ENCODE measurements around the gene TP53I13. TPM values are rescaled to one million over a fixed set of nuclear protein-coding genes. Genes with fewer than 3 reads are reported as not detected.

The TP53I13 gene
- total RNA-seq, 1 experiment from 2014 or later, result 33.3 TPM

DNA sequence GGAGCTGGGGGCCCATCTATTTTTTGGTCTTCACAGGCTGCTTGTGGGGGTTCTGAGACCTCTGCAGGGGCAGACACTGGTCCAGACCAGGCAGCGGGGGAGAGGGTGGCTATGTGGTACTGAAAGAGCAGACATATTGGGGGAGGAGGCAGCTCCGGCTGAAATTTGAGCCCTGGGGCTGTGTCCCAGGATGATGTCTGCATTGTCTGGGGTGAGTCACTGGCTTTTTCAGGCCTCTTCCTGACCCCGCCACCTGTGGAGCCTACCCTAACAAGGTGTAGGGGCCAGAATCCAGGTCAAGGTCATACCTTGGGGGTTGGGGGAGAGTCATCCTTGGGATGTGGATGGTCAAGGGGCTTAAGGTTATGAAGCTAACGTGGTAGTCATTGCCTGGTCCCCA, 51.8 kb downstream of the TP53I13 start:
- Histone ChIP-seq H3K4me2 (ENCODE audit: low read length) (peak overlapping the region; percentile 97), H3K4me3 (replicated peaks in 1 of 2; ENCODE audit: low read depth in 1 of 2, low read length in 2 of 2) (peak overlapping the region; percentile 6 to 12; a peak in 1 of 4 replicates), H3K9me2 (ENCODE audit: insufficient read depth) (no peaks in the 10 kb centered on the region), H4K20me1 (ENCODE audit: insufficient read depth) (no peaks in the 10 kb centered on the region), H3K9me3 (ENCODE audit: control insufficient read depth in 1 of 2, insufficient read depth in 1 of 2, low read depth in 1 of 2, low read length in 2 of 2) (no peaks in the 10 kb centered on the region), H3K27ac (ENCODE audit: low read depth, low read length) (peak overlapping the region; percentile 37; the same call in 1 of the 2 replicates), H3K9ac (ENCODE audit: low read length) (peak overlapping the region; percentile 14; the same call in 1 of the 2 replicates), H2AFZ (ENCODE audit: low read depth, low read length, poor library complexity, severe bottlenecking) (no peak overlapping the region), H3K36me3 (ENCODE audit: control insufficient read depth in 1 of 2, insufficient read depth in 2 of 2, low read length in 2 of 2) (no peaks in the 10 kb centered on the region), H3K79me2 (ENCODE audit: insufficient read depth, low read length) (no peaks in the 10 kb centered on the region), H3K27me3 (ENCODE audit: insufficient read depth, low read length) (no peaks in the 10 kb centered on the region), H3K4me1 (ENCODE audit: control insufficient read depth in 1 of 2, insufficient read depth in 2 of 2, low read length in 2 of 2) (peaks cover 54 to 92% of the 10 kb centered on the region in 2 experiments)
- ATAC-seq (peak; percentile 16; the same call in 1 of the 2 replicates), DNase-seq (ENCODE audit: low read depth, low spot score) (peak; percentile 33)
- TF ChIP-seq YY1 (IDR thresholded peaks at IDR 0.05; ENCODE audit: extremely low read depth, insufficient replicate concordance, low read depth, low read length) (peak; percentile 36), MAX (IDR thresholded peaks at IDR 0.05) (no peak), RAD21 (IDR thresholded peaks at IDR 0.05; ENCODE audit: low read depth) (no peak)
- RAD21 ChIA-PET (ENCODE audit: low non-redundant PET in 1 of 2, low total read pairs in 2 of 2, uncharacterized antibody in 2 of 2, unreplicated experiment in 2 of 2), result interaction anchor here in 1 of 2 experiments (1.5 kb wide), 1 partner anchor 19 kb away, joined by 7 read pairs; no protein-coding TSS in a partner anchor
- no TSS peak for BruUV-seq (replicated peaks)
- intact Hi-C loops (cut with micrococcal nuclease), result no loop called here
- CTCF ChIA-PET, result interaction anchor here (0.7 to 4.6 kb wide), 5 partner anchors 19 to 474 kb away, joined by 3 to 61 read pairs (median 17); partner anchors contain the start of genes ANKRD13B and SSH2
- POLR2A ChIA-PET, result no interaction called here

GRCh38 chr17:29620779-29621500, 52.4 kb downstream of the TP53I13 start:
- H3K9ac ChIP-seq (ENCODE audit: low read length), result no peak overlapping the region; the same call in 1 of the 2 replicates
- H3K36me3 ChIP-seq (ENCODE audit: control insufficient read depth in 1 of 2, insufficient read depth in 2 of 2, low read length in 2 of 2), result no peaks in the 10 kb centered on the region
- no TSS peak for BruUV-seq (replicated peaks)
- no peak for ATAC-seq
- no peaks in the 10 kb centered on the region for H3K9me2 ChIP-seq (ENCODE audit: insufficient read depth)
- ChIA-PET RAD21 (ENCODE audit: low non-redundant PET in 1 of 2, low total read pairs in 2 of 2, uncharacterized antibody in 2 of 2, unreplicated experiment in 2 of 2) (interaction anchor here in 1 of 2 experiments (1.5 kb wide), 1 partner anchor 18 kb away, joined by 7 read pairs; no protein-coding TSS in a partner anchor), CTCF (interaction anchor here (1.7 to 4.6 kb wide), 3 partner anchors 18 to 473 kb away, joined by 17 to 61 read pairs (median 33); partner anchors contain the start of gene SSH2), POLR2A (no interaction called here)
- intact Hi-C loops (cut with micrococcal nuclease), result no loop called here
- no peaks in the 10 kb centered on the region for H3K79me2 ChIP-seq (ENCODE audit: insufficient read depth, low read length)
- H3K4me3 ChIP-seq (replicated peaks in 1 of 2; ENCODE audit: low read depth in 1 of 2, low read length in 2 of 2), result 0 out of 4 replicates have a peak overlapping the region, but pooled peaks of 1 of the 2 experiments have one; percentile 6
- H3K4me2 ChIP-seq (ENCODE audit: low read length), result peak overlapping the region; percentile 97
- H2AFZ ChIP-seq (ENCODE audit: low read depth, low read length, poor library complexity, severe bottlenecking), result no peak overlapping the region
- no peak for DNase-seq (ENCODE audit: low read depth, low spot score)
- no peaks in the 10 kb centered on the region for H3K9me3 ChIP-seq (ENCODE audit: control insufficient read depth in 1 of 2, insufficient read depth in 1 of 2, low read depth in 1 of 2, low read length in 2 of 2)
- peaks cover 54 to 94% of the 10 kb centered on the region in 2 experiments for H3K4me1 ChIP-seq (ENCODE audit: control insufficient read depth in 1 of 2, insufficient read depth in 2 of 2, low read length in 2 of 2)
- H4K20me1 ChIP-seq (ENCODE audit: insufficient read depth), result no peaks in the 10 kb centered on the region
- H3K27me3 ChIP-seq (ENCODE audit: insufficient read depth, low read length), result no peaks in the 10 kb centered on the region
- H3K27ac ChIP-seq (ENCODE audit: low read depth, low read length), result peak overlapping the region; percentile 18; the same call in 1 of the 2 replicates
- no peak for TF ChIP-seq ZNF274 (IDR thresholded peaks at IDR 0.05; ENCODE audit: low read depth, low read length)
- no peak for TF ChIP-seq SP1 (IDR thresholded peaks at IDR 0.05; ENCODE audit: low read depth)
- no peak for TF ChIP-seq CEBPB (IDR thresholded peaks at IDR 0.05; ENCODE audit: low read depth)
- TF ChIP-seq ELF1 (IDR thresholded peaks at IDR 0.05; ENCODE audit: borderline replicate concordance, low read depth), result no peak
- TF ChIP-seq RAD21 (IDR thresholded peaks at IDR 0.05; ENCODE audit: low read depth), result no peak
- TF ChIP-seq EZH2phosphoT487 (IDR thresholded peaks at IDR 0.05; ENCODE audit: borderline replicate concordance), result no peak
- no peak for TF ChIP-seq JUND (IDR thresholded peaks at IDR 0.05)
- no peak for TF ChIP-seq MAX (IDR thresholded peaks at IDR 0.05)
- TF ChIP-seq REST (IDR thresholded peaks at IDR 0.05; ENCODE audit: low read depth), result no peak
- TF ChIP-seq SRF (IDR thresholded peaks at IDR 0.05; ENCODE audit: low read depth), result no peak
- TF ChIP-seq, protein P1, sequence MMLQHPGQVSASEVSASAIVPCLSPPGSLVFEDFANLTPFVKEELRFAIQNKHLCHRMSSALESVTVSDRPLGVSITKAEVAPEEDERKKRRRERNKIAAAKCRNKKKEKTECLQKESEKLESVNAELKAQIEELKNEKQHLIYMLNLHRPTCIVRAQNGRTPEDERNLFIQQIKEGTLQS (IDR thresholded peaks at IDR 0.05), result no peak
- TF ChIP-seq ZFX (IDR thresholded peaks at IDR 0.05), result no peak

Data from HCT116 (cell line).